Naive thymus-derived CD4-positive, alpha-beta T cell (primary cell): ENCODE data around the gene FIGN. TPM values are rescaled to one million over a fixed set of nuclear protein-coding genes. Genes with fewer than 3 reads are reported as not detected.

Experiments
- ATAC-seq: fragments of 150-1000 bp; cut with Tn5 transposase; 2 replicates; pipeline ENCODE4 v1.10.0; 2021; ENCODE audit warnings: mild to moderate bottlenecking, moderate library complexity
- CTCF ChIA-PET: fragments of 350-600 bp; sonication (Branson Sonifier 250); formaldehyde crosslinking; loops from one replicate; lab custom pipeline; 2021; ENCODE audit warnings: antibody characterized with exemption; lab: Charles Lee
- POLR2A ChIA-PET: fragments of 350-600 bp; sonication (Branson Sonifier 250); formaldehyde crosslinking; loops from one replicate; lab custom pipeline; 2021; ENCODE audit warnings: antibody characterized with exemption, inconsistent platforms; lab: Charles Lee
- DNase-seq, 9 donors: peaks; one replicate each; pipeline versions ENCODE4 v3.0.0 to v3.0.0-alpha.2; 2020 to 2022; ENCODE audit warnings: mixed read lengths in 1 of 9
- H3K27ac ChIP-seq: one replicate; pipeline ENCODE4 v1.7.0; 2013; ENCODE audit warnings: mild to moderate bottlenecking, low read depth, low read length, moderate library complexity
- H3K27me3 ChIP-seq, 2 donors: one replicate each; pipeline ENCODE4 v1.7.0; 2013; ENCODE audit warnings: low read length in 2 of 2, mild to moderate bottlenecking in 2 of 2, moderate library complexity in 2 of 2; ENCODE audit not compliant: control insufficient read depth in 2 of 2, insufficient read depth in 2 of 2
- H3K36me3 ChIP-seq, 3 experiments: 1 replicate in 2 of 3; 2 replicates in 1 of 3; pipeline ENCODE4 v1.7.0; 2013; ENCODE audit warnings: low read length in 3 of 3, mild to moderate bottlenecking in 3 of 3, moderate library complexity in 1 of 3; ENCODE audit not compliant: insufficient read depth in 3 of 3, control insufficient read depth in 2 of 3
- H3K4me1 ChIP-seq, 2 donors: one replicate each; pipeline ENCODE4 v1.7.0; 2013; ENCODE audit warnings: low read length in 2 of 2, mild to moderate bottlenecking in 2 of 2, moderate library complexity in 1 of 2; ENCODE audit not compliant: control insufficient read depth in 2 of 2, insufficient read depth in 2 of 2
- H3K4me3 ChIP-seq: 2 replicates; pipeline ENCODE4 v1.7.0; 2013; ENCODE audit warnings: mild to moderate bottlenecking, low read length
- H3K9me3 ChIP-seq, 3 experiments: 1 replicate in 2 of 3; 2 replicates in 1 of 3; pipeline ENCODE4 v1.7.0; 2013; ENCODE audit warnings: low read length in 3 of 3; ENCODE audit not compliant: control insufficient read depth in 2 of 3
- H3K27ac Mint-ChIP-seq, 9 donors: one replicate each; pipeline ENCODE4 v1.8.0; 2020 to 2022; ENCODE audit warnings: mixed read lengths in 9 of 9, mild to moderate bottlenecking in 8 of 9, moderate library complexity in 5 of 9, inconsistent platforms in 2 of 9
- H3K27me3 Mint-ChIP-seq, 5 donors: one replicate each; pipeline ENCODE4 v1.8.0; 2021 to 2022; ENCODE audit warnings: mixed read lengths in 5 of 5, mild to moderate bottlenecking in 1 of 5
- H3K36me3 Mint-ChIP-seq, 5 donors: one replicate each; pipeline ENCODE4 v1.8.0; 2020 to 2022; ENCODE audit warnings: mixed read lengths in 5 of 5, mild to moderate bottlenecking in 3 of 5, inconsistent platforms in 1 of 5
- H3K4me1 Mint-ChIP-seq, 7 donors: one replicate each; pipeline ENCODE4 v1.8.0; 2020 to 2022; ENCODE audit warnings: mixed read lengths in 7 of 7, mild to moderate bottlenecking in 3 of 7, inconsistent platforms in 1 of 7
- H3K4me3 Mint-ChIP-seq, 10 donors: one replicate each; pipeline ENCODE4 v1.8.0; 2020 to 2022; ENCODE audit warnings: mild to moderate bottlenecking in 10 of 10, mixed read lengths in 10 of 10, moderate library complexity in 6 of 10, inconsistent platforms in 2 of 10
- H3K9me3 Mint-ChIP-seq, 11 donors: one replicate each; pipeline ENCODE4 v1.8.0; 2020 to 2022; ENCODE audit warnings: mixed read lengths in 11 of 11, mild to moderate bottlenecking in 4 of 11, inconsistent platforms in 1 of 11, moderate library complexity in 1 of 11
- intact Hi-C, 2 donors: fragments of 100-400 bp; cut with micrococcal nuclease; formaldehyde crosslinking; loops; one replicate each; pipeline ENCODE4 v1.15.1; 2023
- polyA plus RNA-seq, 2 donors: library from polyadenylated mRNA; unstranded; fragments of 300-500 nt; fragmentation: Illumina TruSeq; gene quantifications; one replicate each; pipeline ENCODE4 v1.2.3, GENCODE V29; 2021
- total RNA-seq, 6 experiments: library from RNA in 5 of 6; stranded (reverse) in 5 of 6; gene quantifications; 1 replicate in 5 of 6; 2 replicates in 1 of 6; pipeline ENCODE4 v1.2.3 and lab custom pipeline; 2021 to 2026

FIGN gene
- total and polyA plus RNA-seq, 7 experiments from 2014 or later = 0.05 TPM; not detected in 6

DNA sequence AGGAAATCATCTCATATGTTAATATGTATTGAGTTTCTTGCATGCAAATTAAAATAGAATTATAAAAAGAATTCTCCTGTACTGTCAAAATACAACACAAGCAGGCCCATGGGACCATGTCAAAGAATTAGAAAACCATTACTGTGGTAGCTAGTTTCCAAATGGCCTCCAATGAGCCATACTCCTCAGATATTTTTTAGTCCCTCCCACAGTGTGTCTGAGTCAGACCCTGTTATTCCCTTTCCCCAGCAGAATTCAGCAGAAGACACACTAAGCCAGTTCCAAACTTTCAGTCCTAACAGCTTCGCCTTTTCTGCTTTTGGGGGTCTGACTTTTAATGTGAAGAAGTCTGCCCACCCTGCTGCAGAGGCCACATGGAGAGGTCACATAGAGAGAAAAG is 86.7 kb downstream of the FIGN start:
- Histone ChIP-seq H3K4me3 (no peak overlapping the region), H3K36me3 (no peaks in the 10 kb centered on the region), H3K9me3 (no peaks in the 10 kb centered on the region), H3K27ac (no peak overlapping the region), H3K27me3 (no peaks in the 10 kb centered on the region), H3K4me1 (no peaks in the 10 kb centered on the region)
- Mint-ChIP-seq H3K4me1 (no peaks in the 10 kb centered on the region), H3K27me3 (no peaks in the 10 kb centered on the region), H3K36me3 (no peaks in the 10 kb centered on the region), H3K9me3 (peaks cover 0 to 4% (median 0%) of the 10 kb centered on the region in 11 donors), H3K4me3 (peak overlapping the region in 1 of 10 donors; percentile 6), H3K27ac (no peak overlapping the region)
- DNase-seq (no peak), ATAC-seq (no peak)
- intact Hi-C loops = no loop called here
- CTCF ChIA-PET = no interaction called here
- POLR2A ChIA-PET = no interaction called here

- Mint-ChIP-seq H3K4me3 (no peak overlapping the region), H3K9me3 (peaks cover 0 to 4% (median 0%) of the 10 kb centered on the region in 11 donors), H3K4me1 (no peaks in the 10 kb centered on the region), H3K36me3 (no peaks in the 10 kb centered on the region), H3K27me3 (no peaks in the 10 kb centered on the region), H3K27ac (no peak overlapping the region)
- ATAC-seq (no peak), DNase-seq (no peak)
- H3K27ac ChIP-seq = no peak overlapping the region
- H3K27me3 ChIP-seq = no peaks in the 10 kb centered on the region
- CTCF ChIA-PET = interaction anchor here (0.5 kb wide), 1 partner anchor 163 kb away, joined by 5 read pairs; no protein-coding TSS in a partner anchor
- intact Hi-C loops = no loop called here
- POLR2A ChIA-PET = no interaction called here
- H3K9me3 ChIP-seq = no peaks in the 10 kb centered on the region
- no peaks in the 10 kb centered on the region for H3K36me3 ChIP-seq
- H3K4me1 ChIP-seq = no peaks in the 10 kb centered on the region
- no peak overlapping the region for H3K4me3 ChIP-seq
These were observed 88.5 kb downstream of the FIGN start for GRCh38 chr2:163647300-163647699.

DNA sequence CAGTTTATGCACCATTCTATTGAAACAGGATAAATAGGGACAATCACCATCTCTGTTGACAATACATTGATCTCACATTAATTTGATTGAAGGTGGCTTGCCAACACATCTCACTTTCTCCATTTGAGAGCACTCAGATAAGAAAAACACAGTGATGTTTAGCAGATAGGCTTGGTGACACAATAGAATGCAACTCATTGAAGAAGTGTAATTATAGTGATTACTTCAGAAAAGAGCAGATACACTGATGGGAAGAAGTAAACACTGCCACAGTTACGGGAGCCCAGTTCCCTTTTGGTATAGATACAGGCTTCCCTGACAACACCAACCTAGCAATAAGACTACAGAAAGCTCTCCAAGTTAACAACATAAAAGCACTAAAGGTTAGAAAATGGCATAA is 89.1 kb downstream of the FIGN start:
- Mint-ChIP-seq H3K4me1 (no peaks in the 10 kb centered on the region), H3K4me3 (no peak overlapping the region), H3K27ac (no peak overlapping the region), H3K27me3 (no peaks in the 10 kb centered on the region), H3K9me3 (peaks cover 0 to 4% (median 0%) of the 10 kb centered on the region in 11 donors), H3K36me3 (no peaks in the 10 kb centered on the region)
- ChIA-PET POLR2A (no interaction called here), CTCF (no interaction called here)
- Histone ChIP-seq H3K4me1 (no peaks in the 10 kb centered on the region), H3K36me3 (no peaks in the 10 kb centered on the region), H3K9me3 (no peaks in the 10 kb centered on the region), H3K27ac (no peak overlapping the region), H3K4me3 (no peak overlapping the region), H3K27me3 (no peaks in the 10 kb centered on the region)
- DNase-seq = no peak
- no peak for ATAC-seq
- intact Hi-C loops = no loop called here

DNA sequence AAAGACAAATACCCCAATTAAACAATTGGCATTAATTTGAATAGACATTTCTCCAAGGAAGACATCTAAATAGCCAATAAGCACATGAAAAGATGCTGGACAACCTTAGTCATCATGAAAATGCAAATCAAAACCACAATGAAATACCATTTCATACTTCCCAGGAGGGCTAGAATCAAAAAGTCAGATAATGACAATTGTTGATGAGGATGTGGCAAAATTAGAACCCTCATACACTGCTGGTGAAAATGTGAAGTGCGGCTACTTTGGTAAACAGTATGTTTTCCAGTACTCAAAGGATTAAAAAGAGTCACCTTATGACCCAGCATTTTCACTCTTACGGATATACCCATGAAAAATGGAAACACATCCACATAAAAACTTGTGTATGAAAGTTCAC is 91.6 kb downstream of the FIGN start:
- no peaks in the 10 kb centered on the region for H3K4me1 Mint-ChIP-seq
- intact Hi-C loops = no loop called here
- Histone ChIP-seq H3K9me3 (no peaks in the 10 kb centered on the region), H3K4me1 (no peaks in the 10 kb centered on the region), H3K27me3 (no peaks in the 10 kb centered on the region), H3K36me3 (no peaks in the 10 kb centered on the region), H3K27ac (no peak overlapping the region), H3K4me3 (no peak overlapping the region)
- ATAC-seq = no peak
- H3K36me3 Mint-ChIP-seq = no peaks in the 10 kb centered on the region
- no peak for DNase-seq
- ChIA-PET CTCF (no interaction called here), POLR2A (no interaction called here)
- H3K27ac Mint-ChIP-seq = no peak overlapping the region
- H3K9me3 Mint-ChIP-seq = peaks cover 0 to 4% (median 0%) of the 10 kb centered on the region in 11 donors
- H3K4me3 Mint-ChIP-seq = no peak overlapping the region
- no peaks in the 10 kb centered on the region for H3K27me3 Mint-ChIP-seq

- H3K4me3 ChIP-seq = no peak overlapping the region
- ATAC-seq (no peak), DNase-seq (no peak)
- Mint-ChIP-seq H3K4me1 (no peaks in the 10 kb centered on the region), H3K36me3 (no peaks in the 10 kb centered on the region), H3K27me3 (no peaks in the 10 kb centered on the region), H3K9me3 (no peaks in the 10 kb centered on the region), H3K27ac (no peak overlapping the region), H3K4me3 (no peak overlapping the region)
- H3K4me1 ChIP-seq = no peaks in the 10 kb centered on the region
- H3K9me3 ChIP-seq = no peaks in the 10 kb centered on the region
- no peaks in the 10 kb centered on the region for H3K36me3 ChIP-seq
- no peaks in the 10 kb centered on the region for H3K27me3 ChIP-seq
- intact Hi-C loops = no loop called here
- CTCF ChIA-PET = no interaction called here
- H3K27ac ChIP-seq = no peak overlapping the region
- POLR2A ChIA-PET = no interaction called here
These were observed 93.8 kb downstream of the FIGN start for GRCh38 chr2:163641986-163642385.

- no peaks in the 10 kb centered on the region for H3K4me1 Mint-ChIP-seq
- H3K4me3 ChIP-seq = no peak overlapping the region
- ChIA-PET CTCF (no interaction called here), POLR2A (no interaction called here)
- no peak overlapping the region for H3K27ac Mint-ChIP-seq
- no peaks in the 10 kb centered on the region for H3K27me3 ChIP-seq
- H3K36me3 Mint-ChIP-seq = no peaks in the 10 kb centered on the region
- DNase-seq = no peak
- H3K9me3 ChIP-seq = no peaks in the 10 kb centered on the region
- intact Hi-C loops = no loop called here
- no peaks in the 10 kb centered on the region for H3K36me3 ChIP-seq
- H3K4me1 ChIP-seq = no peaks in the 10 kb centered on the region
- no peak for ATAC-seq
- H3K4me3 Mint-ChIP-seq = no peak overlapping the region
- H3K27ac ChIP-seq = no peak overlapping the region
- H3K27me3 Mint-ChIP-seq = no peaks in the 10 kb centered on the region
- H3K9me3 Mint-ChIP-seq = peaks cover 0 to 2% (median 0%) of the 10 kb centered on the region in 11 donors
These were observed 95.1 kb downstream of the FIGN start for GRCh38 chr2:163640542-163641193.

DNA sequence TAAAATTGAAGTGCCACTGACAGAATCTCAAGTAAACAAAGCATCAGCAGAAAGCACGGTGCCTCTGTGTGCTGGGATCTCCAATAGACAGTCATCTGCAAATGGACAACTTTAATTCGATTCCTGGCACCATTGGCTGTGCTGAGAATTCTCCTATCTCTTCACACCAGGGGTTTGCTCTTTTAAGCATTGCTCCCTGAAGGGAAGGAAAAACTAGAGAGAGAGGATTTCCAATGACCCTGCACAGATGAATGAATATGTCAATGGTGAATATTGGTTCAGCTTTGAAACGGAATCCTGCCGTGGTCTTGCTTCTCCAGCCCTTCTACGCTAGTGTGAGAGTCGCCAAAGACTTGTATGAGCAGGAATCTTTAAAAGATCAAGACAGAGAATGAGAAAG is 97.9 kb downstream of the FIGN start:
- DNase-seq (no peak), ATAC-seq (no peak)
- H3K4me3 ChIP-seq = no peak overlapping the region
- Mint-ChIP-seq H3K27ac (no peak overlapping the region), H3K36me3 (no peaks in the 10 kb centered on the region), H3K4me1 (no peaks in the 10 kb centered on the region), H3K27me3 (no peaks in the 10 kb centered on the region), H3K9me3 (peaks cover 0 to 8% (median 0%) of the 10 kb centered on the region in 11 donors), H3K4me3 (no peak overlapping the region)
- H3K27me3 ChIP-seq = no peaks in the 10 kb centered on the region
- intact Hi-C loops = no loop called here
- no peaks in the 10 kb centered on the region for H3K4me1 ChIP-seq
- ChIA-PET CTCF (no interaction called here), POLR2A (no interaction called here)
- H3K36me3 ChIP-seq = no peaks in the 10 kb centered on the region
- no peaks in the 10 kb centered on the region for H3K9me3 ChIP-seq
- no peak overlapping the region for H3K27ac ChIP-seq
